Left ventricle myocardium superior (tissue), 1 donor: Measurements from ENCODE around the gene UBE2V1. TPM values are rescaled to one million over a fixed set of nuclear protein-coding genes. Genes with fewer than 3 reads are reported as not detected.

Experiments
- ATAC-seq: fragments of 200-7000 bp; cut with Tn5 transposase; one replicate; pipeline ENCODE4 v1.9.1; 2020; ENCODE audit warnings: mild to moderate bottlenecking, moderate library complexity
- DNase-seq: peaks from one replicate; pipeline ENCODE4 v3.0.0-alpha.2; 2020
- intact Hi-C: fragments of 100-400 bp; cut with micrococcal nuclease; formaldehyde crosslinking; loops from one replicate; pipeline ENCODE4 v1.11.0; 2022
- total RNA-seq: library from RNA; stranded (reverse); fragmentation: NEBNext Ultra II Directional; extraction: Animal tissue kit (Norgen Biotek cat#: 25700); gene quantifications from one replicate; pipeline ENCODE4 v1.2.1, GENCODE V29; 2021
- donor health status: DM: no; HTN: yes; CAD: no; lungs with severe emphysema.

Gene UBE2V1
- total RNA-seq, 1 donor from 2014 or later, result 92.6 TPM

DNA sequence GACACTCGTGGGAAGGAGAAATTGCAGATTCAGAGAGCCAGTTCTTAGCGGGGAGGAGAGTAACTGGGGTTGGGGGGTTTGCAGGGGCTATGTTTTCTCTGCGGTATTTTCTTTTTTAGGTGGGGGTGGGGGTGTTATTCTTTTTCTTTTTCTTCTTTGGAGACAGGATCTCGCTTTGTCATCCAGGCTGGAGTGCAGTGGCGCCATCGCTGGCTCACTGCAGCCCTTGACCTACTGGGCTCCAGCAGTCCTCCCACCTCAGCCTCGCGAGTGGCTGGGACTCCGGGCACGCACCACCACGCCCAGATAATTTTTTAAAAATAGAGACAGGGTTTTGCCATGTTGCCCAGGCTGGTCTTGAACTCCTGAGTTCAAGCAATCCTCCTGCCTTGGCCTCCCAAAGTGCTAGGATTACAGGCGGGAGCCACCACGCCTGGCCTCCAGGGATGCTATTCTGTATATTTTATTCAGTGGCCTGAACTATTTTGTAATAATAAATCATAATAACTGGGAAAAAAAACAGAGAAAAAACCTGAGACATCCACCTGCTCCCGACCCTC, 57.3 kb downstream of the UBE2V1 start:
- intact Hi-C loops, result no loop called here
- DNase-seq, result no peak
- no peak for ATAC-seq

DNA sequence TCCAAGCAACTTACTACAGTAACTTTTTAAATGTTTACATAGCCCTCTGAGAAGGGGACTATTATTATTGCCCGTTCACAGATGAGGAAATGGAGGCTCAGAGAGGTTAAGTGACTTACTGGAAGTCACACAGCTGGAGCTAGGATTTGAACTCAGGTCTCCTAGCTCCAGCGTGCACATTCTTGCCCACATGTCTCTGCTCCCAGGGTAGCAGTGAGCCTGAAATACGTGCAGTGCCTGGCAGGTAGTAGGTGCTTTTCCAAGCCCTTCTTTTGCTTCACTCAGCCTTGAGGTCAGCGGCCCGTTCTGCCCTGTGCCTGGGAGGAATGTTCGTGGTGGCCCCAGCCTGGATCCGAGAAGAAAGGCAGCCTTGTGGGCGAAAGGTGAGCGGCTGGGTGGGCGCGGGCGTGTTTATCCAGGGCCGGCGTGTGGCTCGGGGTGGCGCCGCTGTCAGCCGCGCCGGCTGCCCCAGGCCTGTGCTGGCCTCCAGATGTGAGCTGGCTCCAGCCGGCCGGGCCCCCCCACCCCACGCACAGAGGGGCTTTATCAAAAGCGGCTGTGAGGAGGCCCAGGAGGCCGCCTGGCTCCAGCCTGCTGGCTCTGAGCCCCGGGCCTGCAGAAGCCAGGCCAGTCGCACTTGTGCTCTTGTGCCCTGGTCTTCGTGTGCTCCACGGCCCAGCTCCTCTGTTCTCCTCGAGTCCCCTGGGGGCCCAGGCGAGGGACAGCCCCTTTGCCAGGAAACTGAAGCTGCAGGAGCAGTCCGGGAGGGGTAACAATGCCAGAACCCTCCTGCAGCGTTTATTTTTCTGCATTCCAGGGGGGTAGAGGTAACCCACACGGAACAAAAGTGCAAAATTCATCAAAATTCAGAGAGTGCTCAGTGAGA, 58.1 kb downstream of the UBE2V1 start:
- DNase-seq, result peak; percentile 73
- peak; percentile 79 for ATAC-seq
- intact Hi-C loops, result no loop called here

DNA sequence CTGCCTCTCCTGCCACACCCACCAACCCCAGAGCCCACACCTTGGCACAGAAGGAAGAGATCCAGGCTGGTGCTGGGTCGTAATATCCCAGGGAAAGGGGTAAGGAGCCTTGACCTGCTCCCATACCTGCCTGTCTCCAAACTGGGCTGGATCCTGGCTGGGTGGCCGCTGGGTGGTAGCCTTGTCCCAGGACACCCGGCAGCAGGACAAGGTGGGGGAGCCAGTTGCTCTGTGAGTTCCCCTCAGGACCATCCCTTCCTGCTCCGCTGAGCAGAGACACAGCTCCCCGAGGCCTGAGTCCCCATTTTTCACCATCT, 58.8 kb downstream of the UBE2V1 start:
- DNase-seq (no peak), ATAC-seq (no peak)
- intact Hi-C loops, result no loop called here

DNA sequence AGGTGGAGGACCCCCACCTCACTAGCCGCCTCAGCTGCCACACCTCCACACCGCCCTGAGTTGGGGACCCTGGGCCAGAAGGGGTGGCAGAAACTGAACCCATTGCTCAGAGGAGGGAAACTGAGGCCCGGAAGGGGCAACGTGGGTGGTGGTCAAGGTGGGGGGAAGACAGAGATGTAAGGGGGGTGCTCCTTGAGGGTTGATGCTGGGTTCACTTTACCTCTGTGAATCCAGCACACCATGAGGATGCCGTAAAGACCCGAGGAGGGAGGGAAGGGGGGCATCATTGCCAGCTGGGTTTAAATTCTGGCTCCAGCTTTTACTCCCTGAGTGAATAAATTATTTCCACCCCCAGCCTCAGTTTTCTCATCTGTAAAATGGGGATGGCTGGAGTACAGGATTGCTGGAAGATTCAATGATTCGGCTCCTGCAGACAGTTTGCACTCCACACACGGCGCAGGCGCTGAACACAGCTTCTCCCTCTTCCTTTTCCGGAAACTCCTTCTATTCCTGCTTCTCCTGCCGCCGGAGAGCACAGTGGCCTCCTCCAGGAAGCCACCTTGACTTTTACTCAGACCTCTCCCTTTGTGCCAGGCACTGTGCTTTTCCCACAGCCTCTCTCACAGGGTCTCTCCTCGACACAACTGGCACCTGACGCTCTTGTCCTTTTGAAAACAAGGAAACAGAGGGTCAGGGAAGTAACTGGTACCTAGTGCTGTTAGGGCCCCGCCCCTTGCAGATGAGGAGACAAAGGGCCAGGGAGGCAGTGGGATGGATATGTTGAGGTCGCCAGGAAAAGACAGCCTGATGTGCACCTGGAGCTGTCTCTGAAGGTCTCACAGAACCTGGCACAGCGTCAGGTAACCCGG, 59.4 kb downstream of the UBE2V1 start:
- intact Hi-C loops, result no loop called here
- DNase-seq, result no peak
- no peak for ATAC-seq

DNA sequence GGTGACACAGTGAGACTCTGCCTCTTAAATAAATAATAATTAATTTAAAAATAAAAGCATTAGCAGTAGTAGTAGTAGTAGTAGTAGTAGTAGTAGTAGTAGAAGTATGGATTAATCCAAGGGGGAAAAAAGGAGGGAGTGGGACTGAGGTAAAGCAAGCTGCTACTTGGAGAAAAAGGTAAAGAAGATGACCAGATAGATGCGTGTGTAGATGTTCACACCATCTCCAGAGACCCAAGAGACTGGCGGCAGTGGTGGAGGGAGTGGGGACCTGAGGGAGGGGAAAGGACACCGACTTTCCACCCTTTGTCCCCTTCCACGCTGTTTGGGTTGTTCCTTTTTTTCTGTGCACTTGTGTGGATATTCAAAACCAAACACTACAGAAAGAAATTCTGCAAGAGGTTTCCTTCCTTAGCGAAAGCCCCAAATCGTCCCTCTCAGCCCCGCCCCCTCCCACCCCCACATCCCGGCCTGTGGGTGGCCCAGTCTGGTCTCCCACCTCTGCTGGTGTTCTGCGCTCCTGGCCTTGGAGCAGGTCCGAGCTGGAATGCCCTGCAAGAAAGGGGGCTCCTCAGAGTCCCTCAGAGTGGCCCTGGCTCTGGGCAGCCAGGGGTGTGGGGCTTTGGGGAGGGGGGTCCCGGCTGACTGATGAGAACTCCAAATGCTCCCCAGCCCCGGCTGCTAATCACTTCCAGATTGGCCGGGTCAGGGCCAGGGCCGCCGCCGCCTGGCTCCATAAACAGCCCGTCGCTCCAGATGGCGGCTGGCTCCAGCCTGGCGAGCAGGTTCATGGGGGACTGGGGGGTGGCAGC, 60.2 kb downstream of the UBE2V1 start:
- no peak for ATAC-seq
- intact Hi-C loops, result no loop called here
- DNase-seq, result no peak

DNA sequence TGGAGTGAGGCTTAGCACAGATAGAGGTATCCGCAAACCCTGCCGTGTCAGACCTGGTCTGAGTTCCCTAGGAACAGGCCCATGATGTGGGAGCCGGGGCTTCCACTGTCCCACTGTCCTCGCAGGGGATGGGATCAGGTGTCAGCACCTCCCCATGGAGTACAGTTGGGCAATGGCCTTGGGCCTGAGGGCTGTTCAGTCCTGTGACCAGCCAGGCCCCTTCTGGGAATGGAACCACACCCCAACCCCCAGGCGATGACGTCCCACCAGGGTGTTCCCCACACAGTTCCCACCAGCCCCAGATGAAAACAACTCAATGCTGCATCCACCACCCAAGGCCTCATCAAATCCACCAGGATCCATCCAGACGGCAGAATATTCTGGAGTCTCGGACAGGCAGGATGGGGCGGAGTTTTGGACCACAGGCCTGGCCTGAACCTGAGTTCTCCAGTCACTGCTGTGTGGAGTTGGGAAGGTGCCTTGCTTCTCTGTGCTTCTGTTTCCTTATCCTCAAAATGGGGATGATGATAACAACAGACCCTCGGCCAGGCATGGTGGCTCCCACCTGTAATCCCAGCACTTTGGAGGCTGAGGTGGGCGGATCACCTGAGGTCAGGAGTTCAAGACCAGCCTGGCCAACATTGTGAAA, 62.2 kb downstream of the UBE2V1 start:
- DNase-seq (no peak), ATAC-seq (no peak)
- intact Hi-C loops, result no loop called here

DNA sequence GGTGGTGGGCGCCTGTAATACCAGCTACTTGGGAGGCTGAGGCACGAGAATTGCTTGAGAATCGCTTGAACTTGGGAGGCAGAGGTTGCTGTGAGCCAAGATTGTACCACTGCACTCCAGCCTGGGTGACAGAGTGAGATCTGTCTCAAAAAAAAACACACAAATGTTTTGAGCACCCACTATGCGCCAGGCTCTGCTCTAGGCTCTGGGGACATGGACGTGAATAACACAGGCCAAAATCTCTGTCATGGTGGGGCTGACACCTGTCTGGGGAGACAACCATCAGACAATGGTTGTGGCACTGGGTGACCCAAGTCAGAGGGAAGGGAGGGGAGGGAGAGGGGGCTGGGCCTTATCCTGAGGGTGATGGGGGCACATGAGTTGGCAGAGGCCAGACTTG, 62.7 kb downstream of the UBE2V1 start:
- no peak for ATAC-seq
- no peak for DNase-seq
- intact Hi-C loops, result no loop called here

DNA sequence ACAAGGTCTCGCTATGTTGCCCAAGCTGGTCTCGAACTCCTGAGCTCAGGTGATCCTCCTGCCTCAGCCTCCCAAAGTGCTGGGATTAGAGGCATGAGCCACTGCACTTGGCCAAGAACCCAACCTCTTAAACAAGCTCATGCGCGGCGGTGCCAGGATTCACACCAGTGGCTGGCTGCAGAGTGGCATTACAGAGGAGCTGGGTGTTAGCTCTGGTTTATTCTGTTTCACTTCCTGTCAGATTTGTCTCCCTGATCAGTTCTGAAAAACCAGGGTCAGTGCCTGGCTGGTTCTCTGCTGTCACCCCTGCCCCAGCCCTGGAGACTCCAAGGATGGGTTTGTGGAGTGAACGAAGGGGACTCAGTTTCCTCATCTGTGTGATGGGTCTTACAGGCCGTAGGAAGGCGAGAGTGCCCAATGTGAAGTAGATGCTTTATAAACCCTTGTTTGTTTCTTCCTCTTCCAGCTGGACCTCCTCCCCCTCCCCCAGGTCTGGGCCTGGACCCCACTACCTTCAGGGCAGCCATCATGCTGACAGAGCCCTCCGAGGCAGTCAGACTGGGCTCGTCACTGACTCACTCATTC, 63.4 kb downstream of the UBE2V1 start:
- no peak for ATAC-seq
- intact Hi-C loops, result no loop called here
- no peak for DNase-seq

DNA sequence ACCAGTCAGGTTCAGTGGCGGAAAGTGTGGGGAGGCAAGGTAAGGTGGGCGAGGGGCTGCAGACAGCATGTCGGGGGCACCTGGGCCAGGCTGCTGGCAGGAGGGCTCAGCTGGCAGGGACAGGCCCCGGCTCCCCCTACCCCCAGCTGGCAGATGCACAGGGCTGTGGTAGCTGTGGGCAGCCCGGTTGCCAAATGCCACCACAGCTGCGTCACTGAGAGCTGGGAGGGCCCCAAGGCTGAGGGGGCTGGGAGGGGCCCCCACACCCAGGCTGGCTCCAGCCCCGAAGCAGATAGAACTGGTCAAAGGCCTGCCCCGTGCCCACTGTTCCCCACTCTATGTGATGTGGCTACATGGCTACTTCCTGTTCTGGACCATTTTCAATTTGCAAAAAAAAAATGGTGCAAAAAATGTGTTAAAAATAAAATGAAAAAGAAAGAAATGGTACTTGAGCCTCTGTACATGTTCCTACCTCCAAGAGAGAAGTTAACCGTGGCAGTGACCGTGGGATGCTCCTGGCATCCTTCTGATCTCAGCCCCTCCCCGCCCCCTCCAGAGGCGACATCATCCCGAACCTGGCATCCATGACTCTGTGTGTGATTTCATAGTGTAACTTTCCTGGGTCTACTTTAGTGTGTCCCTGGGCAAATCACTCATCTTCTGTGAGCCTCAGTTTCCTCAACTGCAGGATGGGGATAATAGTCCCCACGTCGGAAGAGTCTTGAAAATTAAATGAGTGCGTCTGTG, 64.4 kb downstream of the UBE2V1 start:
- intact Hi-C loops, result no loop called here
- no peak for DNase-seq
- peak; percentile 26 for ATAC-seq

DNA sequence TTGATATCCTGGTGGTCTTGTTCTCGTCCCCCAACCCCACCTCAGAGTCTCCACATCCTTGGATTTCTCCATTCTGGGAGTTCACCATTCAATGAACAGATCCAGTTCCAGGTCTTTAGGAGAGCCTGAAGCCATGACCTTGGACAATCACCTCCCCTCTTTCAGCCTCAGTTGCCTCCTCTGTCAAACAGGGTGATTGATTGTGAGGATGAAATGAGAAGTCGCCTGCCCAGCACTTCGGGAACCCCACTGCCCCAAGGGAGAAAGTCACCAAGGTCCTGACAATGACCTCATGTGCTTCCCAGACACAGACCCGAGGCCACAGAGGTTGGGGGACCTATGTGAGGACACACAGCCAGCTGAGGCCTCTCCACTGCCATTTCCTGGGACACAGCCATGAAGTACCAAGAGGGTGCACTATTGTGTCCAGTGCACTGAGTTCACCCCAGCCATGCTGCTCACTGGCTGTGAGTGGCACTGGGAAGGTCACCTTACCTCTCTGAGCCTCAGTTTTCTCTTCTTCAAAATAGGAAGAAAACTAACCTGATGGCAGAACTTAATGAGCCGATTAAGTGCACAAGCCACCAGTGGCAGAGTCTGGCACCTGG, 68.5 kb downstream of the UBE2V1 start:
- no peak for DNase-seq
- intact Hi-C loops, result no loop called here
- no peak for ATAC-seq

DNA sequence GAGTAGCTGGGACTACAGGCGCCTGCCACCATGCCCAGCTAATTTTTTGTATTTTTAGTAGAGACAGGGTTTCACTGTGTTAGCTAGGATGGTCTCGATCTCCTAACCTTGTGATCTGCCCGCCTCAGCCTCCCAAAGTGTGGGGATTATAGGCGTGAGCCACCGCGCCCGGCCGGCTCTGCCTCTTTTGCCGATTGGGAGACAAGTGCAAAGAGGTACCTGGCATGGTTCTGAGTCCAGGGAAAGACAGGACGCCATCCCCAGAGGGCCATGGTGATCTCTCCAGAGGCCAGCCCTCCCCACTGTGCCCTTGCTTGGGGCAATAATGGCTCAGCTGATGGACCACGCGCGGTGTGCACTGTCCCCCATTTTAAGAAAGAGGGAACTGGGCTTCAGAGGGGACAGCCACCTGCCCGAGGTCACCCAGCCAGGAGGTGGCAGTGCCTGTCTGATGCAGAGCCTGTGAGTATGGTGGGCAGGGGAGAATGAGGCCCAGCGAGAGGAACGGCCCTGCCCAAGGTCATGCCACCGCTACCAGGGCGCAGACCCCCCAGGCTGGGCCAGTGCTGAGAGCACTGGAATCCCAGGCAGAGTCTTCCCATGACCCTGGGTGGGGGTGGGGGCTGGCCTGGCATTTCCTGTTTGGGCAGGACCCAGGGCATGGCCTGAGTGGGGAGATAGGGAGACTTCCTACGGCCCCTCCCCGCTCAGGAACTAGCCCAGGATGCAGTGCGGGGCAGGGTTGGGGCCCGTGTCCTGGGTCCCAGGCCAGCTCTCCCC, 69.2 kb downstream of the UBE2V1 start:
- intact Hi-C loops, result no loop called here
- no peak for ATAC-seq
- no peak for DNase-seq

DNA sequence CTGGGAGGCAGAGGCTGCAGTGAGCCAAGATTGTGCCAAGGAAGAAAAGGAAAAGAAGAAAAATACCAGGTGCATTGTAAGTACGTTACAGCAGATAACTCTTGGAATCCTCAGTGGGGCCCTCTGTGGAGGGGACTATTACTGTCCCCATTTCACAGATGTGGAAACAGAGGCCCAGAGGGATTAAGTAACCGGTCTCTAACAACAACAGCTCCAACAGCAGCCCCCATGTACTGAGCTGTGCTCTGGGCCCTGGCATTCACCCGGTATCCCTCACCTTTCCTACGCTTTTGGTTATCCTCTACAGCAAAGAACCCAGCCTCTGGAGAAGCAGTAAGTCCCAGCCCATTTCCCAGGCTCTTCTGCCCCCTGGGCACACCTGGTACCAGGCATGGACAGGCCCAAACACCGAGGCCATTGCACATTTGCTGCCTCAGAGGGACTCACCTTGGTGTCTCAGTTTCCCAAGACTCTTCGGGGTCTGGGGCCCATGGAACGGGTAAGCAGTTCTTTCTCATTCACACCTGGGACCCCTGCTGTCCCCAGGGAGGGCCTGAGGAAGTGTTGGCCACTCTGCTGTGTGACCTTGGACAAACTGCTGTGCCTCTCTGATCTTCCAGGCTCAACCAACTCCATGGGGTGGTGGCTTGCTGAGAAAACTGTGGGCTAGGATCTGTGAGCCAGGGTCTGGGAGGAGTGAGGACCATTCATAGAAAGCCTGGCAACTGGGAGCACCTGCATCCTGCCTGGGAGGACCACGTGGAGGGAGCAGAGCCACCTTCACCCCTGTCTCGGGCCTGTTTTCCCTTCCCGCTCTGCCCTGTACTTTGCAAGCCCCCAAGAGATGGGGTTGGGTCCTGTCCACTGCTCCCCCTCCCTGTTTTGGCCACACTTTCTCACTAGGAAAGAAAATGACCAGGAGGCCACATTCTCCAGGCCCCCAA, 70.3 kb downstream of the UBE2V1 start:
- DNase-seq (no peak), ATAC-seq (no peak)
- intact Hi-C loops, result no loop called here

DNA sequence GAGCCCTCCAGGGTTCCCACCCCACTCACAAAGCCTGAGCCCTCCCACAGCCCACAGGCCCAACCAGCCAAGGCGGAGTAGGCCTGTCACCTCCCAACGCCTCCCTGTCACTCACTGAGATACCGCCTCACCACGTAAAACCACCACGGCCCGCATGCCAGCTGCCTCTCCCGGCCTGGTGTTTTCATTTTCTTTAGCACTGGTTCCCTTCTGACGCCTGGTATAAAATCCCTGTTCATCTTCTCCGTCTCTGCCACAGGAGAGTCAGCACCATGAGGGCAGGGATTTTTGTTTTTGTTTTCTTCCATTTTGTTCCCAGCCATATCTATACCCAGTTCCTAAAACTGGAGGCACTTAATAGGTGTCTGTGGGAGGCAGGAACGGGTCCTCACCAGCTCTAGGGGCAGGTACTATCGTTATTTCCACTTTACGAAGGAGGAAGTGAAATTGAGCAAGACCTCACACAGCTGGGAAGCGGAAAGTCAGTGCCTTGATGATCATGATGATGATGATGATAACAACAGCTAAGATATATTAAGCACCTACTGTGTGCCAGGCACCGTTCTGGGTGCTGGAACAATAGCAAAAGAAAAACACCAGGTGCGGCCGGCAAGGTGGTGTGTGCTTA, 71.6 kb downstream of the UBE2V1 start:
- intact Hi-C loops, result no loop called here
- ATAC-seq (no peak), DNase-seq (no peak)

DNA sequence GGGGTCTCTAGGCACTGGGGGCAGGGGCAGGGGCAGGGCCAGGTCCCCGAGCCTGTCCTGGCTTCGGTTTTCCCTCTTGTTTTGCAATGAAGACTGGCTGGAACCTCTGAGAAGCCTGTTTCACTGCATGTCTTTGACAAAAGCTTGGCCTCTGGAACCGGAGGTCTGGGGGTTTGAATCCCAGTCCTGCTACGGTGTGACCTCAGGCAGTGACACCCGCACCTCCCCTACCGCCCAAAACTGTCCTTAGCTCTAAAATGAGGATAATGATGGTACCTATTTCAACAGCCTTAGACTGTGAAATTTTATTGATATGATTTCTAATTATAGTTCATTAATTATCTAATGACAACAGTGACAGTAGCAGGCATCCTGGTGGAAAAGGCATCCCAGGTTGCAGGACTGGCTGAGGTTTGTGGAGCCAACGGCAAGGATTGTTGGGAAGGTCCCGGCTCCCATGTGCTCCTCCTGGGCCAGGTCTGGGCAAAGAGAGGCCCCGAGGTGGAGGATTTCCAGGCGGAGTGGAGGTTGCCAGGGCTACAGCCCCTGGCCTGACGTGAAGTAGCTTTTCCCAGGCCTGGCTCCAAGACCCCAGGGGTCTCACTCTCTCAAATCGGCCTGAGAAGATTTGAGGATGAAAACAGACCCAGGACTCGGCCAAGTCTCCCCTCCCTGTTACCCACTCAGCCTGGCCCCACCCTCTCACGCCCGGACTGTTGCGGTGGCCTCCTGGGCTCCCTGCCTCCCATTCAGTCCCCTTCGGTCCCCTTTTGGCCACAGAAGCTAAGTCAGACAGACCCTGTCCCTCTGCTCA, 72.3 kb downstream of the UBE2V1 start:
- DNase-seq, result no peak
- intact Hi-C loops, result no loop called here
- no peak for ATAC-seq
